Measurements from ENCODE around the gene SLC6A19. TPM values are rescaled to one million over a fixed set of nuclear protein-coding genes. Genes with fewer than 3 reads are reported as not detected.
A peak's percentile ranks its signal among the peaks of the same experiment; 100 is the strongest.

The SLC6A19 gene
- total and polyA plus RNA-seq, 12 donors = under 0.01 TPM; not detected in 11

DNA sequence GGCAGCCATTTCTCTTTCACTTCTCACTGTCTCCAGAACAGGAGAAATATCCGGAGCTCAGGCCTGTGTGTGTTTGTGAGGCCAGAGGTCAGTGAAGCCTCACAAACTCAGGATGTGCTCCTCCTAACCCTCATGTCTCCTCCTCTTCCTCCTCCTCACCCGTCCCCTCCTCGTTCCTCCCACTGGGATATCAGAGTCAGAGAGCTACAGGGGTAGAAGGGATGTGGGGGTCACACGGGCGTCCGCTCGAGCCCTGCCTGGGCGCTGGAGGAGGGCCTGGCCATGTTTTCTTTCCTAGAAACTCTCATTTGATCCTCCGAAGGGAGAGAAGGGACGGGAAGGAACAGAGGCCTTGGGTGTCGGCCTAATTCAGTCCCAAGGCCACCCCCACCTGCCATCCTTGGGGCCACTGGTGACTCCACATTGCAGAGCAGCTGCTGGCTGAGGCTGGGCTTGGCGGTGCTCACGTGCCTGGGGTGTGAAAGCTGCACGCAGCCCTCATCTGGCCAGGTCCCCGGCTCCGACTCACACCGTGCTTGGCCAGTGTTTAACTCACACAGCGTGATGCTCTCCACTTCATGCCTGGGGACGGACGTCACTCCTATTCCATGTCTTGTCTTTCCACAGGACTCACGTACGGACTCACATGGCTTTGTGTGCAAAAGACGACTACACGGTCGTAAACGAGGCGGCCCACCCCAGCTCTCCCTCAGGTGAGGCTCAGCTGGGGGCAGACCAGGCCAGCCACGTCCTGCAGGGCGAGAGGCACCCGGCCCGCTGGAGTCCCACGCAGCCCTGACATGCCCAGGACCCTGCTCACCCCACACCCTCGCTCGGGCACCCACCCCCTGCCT, 22.6 kb upstream of the SLC6A19 start:
- no peak overlapping the region for H3K27ac ChIP-seq
- no peak overlapping the region for H3K4me3 ChIP-seq
- peaks cover 0 to 5% of the 10 kb centered on the region in 2 donors for H3K4me1 ChIP-seq (replicated peaks in 1 of 2)
- H3K27me3 ChIP-seq = no peaks in the 10 kb centered on the region
- no peak for TF ChIP-seq POLR2A (IDR thresholded peaks at IDR 0.05)
- TF ChIP-seq, protein P1, sequence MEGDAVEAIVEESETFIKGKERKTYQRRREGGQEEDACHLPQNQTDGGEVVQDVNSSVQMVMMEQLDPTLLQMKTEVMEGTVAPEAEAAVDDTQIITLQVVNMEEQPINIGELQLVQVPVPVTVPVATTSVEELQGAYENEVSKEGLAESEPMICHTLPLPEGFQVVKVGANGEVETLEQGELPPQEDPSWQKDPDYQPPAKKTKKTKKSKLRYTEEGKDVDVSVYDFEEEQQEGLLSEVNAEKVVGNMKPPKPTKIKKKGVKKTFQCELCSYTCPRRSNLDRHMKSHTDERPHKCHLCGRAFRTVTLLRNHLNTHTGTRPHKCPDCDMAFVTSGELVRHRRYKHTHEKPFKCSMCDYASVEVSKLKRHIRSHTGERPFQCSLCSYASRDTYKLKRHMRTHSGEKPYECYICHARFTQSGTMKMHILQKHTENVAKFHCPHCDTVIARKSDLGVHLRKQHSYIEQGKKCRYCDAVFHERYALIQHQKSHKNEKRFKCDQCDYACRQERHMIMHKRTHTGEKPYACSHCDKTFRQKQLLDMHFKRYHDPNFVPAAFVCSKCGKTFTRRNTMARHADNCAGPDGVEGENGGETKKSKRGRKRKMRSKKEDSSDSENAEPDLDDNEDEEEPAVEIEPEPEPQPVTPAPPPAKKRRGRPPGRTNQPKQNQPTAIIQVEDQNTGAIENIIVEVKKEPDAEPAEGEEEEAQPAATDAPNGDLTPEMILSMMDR (IDR thresholded peaks at IDR 0.05) = no peak
- intact Hi-C loops (cut with DNase I) = loop anchor here in 1 of 2 donors (5.0 kb wide), 1 partner anchor 469 kb away; no protein-coding TSS in a partner anchor
- DNase-seq = no peak
- H3K36me3 ChIP-seq (replicated peaks in 1 of 2) = no peaks in the 10 kb centered on the region
- WGBS, 4 donors = 69 to 84% (median 82%) methylated on average over 5 to 31 of the region's 34 CpGs; no CpG with 5 or more reads in 1 of the 4 donors
- no peaks in the 10 kb centered on the region for H3K9me3 ChIP-seq (replicated peaks in 1 of 3)

DNA sequence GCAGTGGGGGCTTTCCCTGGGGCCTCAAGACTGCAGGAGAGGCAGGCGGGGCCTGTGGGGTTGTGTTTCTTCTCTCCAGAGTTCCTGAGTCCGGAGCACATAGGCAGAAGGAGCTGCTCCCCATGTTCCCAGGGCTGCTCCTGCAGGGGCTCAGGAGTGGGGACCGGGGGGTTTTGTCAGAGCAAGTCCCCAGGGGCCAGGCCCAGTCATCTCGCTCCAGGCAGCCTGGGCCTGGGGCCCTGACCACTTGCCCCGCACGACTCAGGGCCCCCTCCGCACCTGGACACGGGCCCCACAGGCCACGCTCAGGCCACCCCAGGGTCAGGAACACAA, 22.0 kb upstream of the SLC6A19 start:
- peaks cover 0 to 5% of the 10 kb centered on the region in 2 donors for H3K4me1 ChIP-seq (replicated peaks in 1 of 2)
- H3K4me3 ChIP-seq = no peak overlapping the region
- WGBS, 4 donors = 82 to 98% methylated on average over 2 to 8 of the region's 9 CpGs; no CpG with 5 or more reads in 2 of the 4 donors
- no peak overlapping the region for H3K27ac ChIP-seq
- no peak for TF ChIP-seq POLR2A (IDR thresholded peaks at IDR 0.05)
- TF ChIP-seq, protein P1 (IDR thresholded peaks at IDR 0.05) = no peak
- no peak for DNase-seq
- H3K27me3 ChIP-seq = no peaks in the 10 kb centered on the region
- no peaks in the 10 kb centered on the region for H3K9me3 ChIP-seq (replicated peaks in 1 of 3)
- intact Hi-C loops (cut with DNase I) = loop anchor here in 1 of 2 donors (5.0 kb wide), 1 partner anchor 468 kb away; no protein-coding TSS in a partner anchor
- no peaks in the 10 kb centered on the region for H3K36me3 ChIP-seq (replicated peaks in 1 of 2)

DNA sequence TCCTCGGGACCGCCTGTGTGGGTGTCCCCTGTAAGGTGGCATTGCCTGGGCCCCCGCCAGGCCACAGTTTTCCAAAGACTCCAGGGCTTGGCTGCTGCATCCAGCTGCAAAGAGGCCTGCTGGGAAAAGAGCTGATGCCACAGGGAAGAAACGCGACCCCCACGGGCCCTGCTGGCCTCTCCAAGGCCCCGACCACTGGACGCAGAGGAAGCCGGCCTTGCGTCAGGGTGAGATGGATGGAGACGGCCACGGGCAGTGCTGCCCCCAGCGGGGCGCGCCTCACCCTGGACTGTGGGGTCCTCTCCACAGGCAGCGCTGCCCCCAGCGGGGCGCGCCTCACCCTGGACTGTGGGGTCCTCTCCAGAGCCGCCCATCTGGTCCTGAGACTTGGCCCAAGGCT, 21.3 kb upstream of the SLC6A19 start:
- no peak for DNase-seq
- H3K9me3 ChIP-seq (replicated peaks in 1 of 3) = no peaks in the 10 kb centered on the region
- TF ChIP-seq POLR2A (IDR thresholded peaks at IDR 0.05) = no peak
- TF ChIP-seq, protein P1 (IDR thresholded peaks at IDR 0.05) = no peak
- H3K27ac ChIP-seq = no peak overlapping the region
- H3K27me3 ChIP-seq = no peaks in the 10 kb centered on the region
- peaks cover 0 to 5% of the 10 kb centered on the region in 2 donors for H3K4me1 ChIP-seq (replicated peaks in 1 of 2)
- WGBS, 4 donors = 92 to 100% methylated on average over 1 to 5 of the region's 20 CpGs; no CpG with 5 or more reads in 2 of the 4 donors
- no peak overlapping the region for H3K4me3 ChIP-seq
- no peaks in the 10 kb centered on the region for H3K36me3 ChIP-seq (replicated peaks in 1 of 2)
- intact Hi-C loops (cut with DNase I) = no loop called here

DNA sequence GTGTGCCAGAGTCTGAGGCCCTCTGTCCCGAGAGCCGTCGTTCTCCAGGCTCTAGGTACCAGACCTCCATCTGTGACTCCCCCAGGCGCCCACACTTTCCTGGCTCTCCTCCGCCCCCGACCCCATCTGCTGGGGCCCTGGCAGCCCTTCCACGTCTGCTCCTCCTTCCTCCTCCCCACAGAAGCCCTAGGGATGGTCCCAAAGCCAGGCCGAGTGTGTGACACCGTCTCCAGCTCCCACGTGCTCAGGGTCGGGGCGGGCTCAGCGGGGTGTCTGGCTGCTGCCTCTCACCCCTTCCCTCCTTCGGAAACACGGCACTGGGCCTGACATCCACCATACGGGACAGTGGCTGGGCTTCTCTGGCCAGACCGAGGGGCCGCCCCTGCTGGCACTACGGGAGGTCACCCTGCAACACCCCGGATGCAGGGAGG, 20.5 kb upstream of the SLC6A19 start:
- intact Hi-C loops (cut with DNase I) = no loop called here
- peak in 1 of 7 donors; percentile 11 for DNase-seq
- WGBS, 4 donors = 71 to 83% (median 76%) methylated on average over 16 to 20 of the region's 20 CpGs

More for the DNA sequence above, 20.5 kb upstream of the SLC6A19 start:
- Histone ChIP-seq H3K4me3 (no peak overlapping the region), H3K4me1 (replicated peaks in 1 of 2) (peaks cover 0 to 5% of the 10 kb centered on the region in 2 donors), H3K9me3 (replicated peaks in 1 of 3) (no peaks in the 10 kb centered on the region), H3K27me3 (no peaks in the 10 kb centered on the region), H3K36me3 (replicated peaks in 1 of 2) (no peaks in the 10 kb centered on the region), H3K27ac (no peak overlapping the region)
- TF ChIP-seq POLR2A (IDR thresholded peaks at IDR 0.05) = no peak
- TF ChIP-seq, protein P1 (IDR thresholded peaks at IDR 0.05) = no peak

Data from adrenal gland (tissue), 12 donors.